Vagina (tissue), 2 donors: ENCODE results near the gene RNF214.

Source experiments
- CTCF ChIP-seq, 3 experiments: fragments of 450-650 bp in 2 of 3; fragments of 200-600 bp in 1 of 3; sonication (generic) in 1 of 3; IDR thresholded peaks; one replicate each; pipeline ENCODE4 v1.5.1; 2017 to 2019; ENCODE audit warnings: antibody characterized with exemption in 3 of 3, mild to moderate bottlenecking in 2 of 3, moderate library complexity in 2 of 3
- POLR2AphosphoS5 ChIP-seq, 2 donors: sonication (generic); formaldehyde crosslinking; IDR thresholded peaks; one replicate each; pipeline ENCODE4 v1.9.0; 2017; ENCODE audit warnings: antibody characterized with exemption in 2 of 2, mild to moderate bottlenecking in 2 of 2, low read depth in 1 of 2; ENCODE audit not compliant: insufficient read depth in 1 of 2

- TF ChIP-seq CTCF (IDR thresholded peaks at IDR 0.05) (no peak), POLR2AphosphoS5 (IDR thresholded peaks at IDR 0.05; ENCODE audit: insufficient read depth in 1 of 2, low read depth in 1 of 2) (no peak)
Measured at GRCh38 chr11:117194267-117194666, 38.2 kb upstream of the RNF214 start.
